ENCODE data around the gene SHQ1.
"Not testable (repeated sequence)": the region's sequence is repeated elsewhere in the genome, so short reads cannot be mapped to it uniquely, and the experiment has no call there.

The SHQ1 gene

GRCh38 chr3:72804361-72804760 is 43.9 kb downstream of the SHQ1 start:
- in situ Hi-C loops (cut with MboI; ENCODE audit: low sequenced_read_pairs) = no loop called here

- in situ Hi-C loops (cut with MboI; ENCODE audit: low sequenced_read_pairs) = no loop called here
These were observed 44.7 kb downstream of the SHQ1 start for GRCh38 chr3:72803573-72803972.

GRCh38 chr3:72802001-72802400 is 46.2 kb downstream of the SHQ1 start:
- in situ Hi-C loops (cut with MboI; ENCODE audit: low sequenced_read_pairs) = no loop called here

- in situ Hi-C loops (cut with MboI; ENCODE audit: low sequenced_read_pairs) = no loop called here
These were observed 47.4 kb downstream of the SHQ1 start for GRCh38 chr3:72800869-72801268.

GRCh38 chr3:72798552-72799195 is 49.6 kb downstream of the SHQ1 start:
- in situ Hi-C loops (cut with MboI; ENCODE audit: low sequenced_read_pairs) = no loop called here

GRCh38 chr3:72797773-72798543 is 50.3 kb downstream of the SHQ1 start:
- in situ Hi-C loops (cut with MboI; ENCODE audit: low sequenced_read_pairs) = no loop called here

GRCh38 chr3:72794079-72794478 is 54.2 kb downstream of the SHQ1 start:
- in situ Hi-C loops (cut with MboI; ENCODE audit: low sequenced_read_pairs) = no loop called here

DNA sequence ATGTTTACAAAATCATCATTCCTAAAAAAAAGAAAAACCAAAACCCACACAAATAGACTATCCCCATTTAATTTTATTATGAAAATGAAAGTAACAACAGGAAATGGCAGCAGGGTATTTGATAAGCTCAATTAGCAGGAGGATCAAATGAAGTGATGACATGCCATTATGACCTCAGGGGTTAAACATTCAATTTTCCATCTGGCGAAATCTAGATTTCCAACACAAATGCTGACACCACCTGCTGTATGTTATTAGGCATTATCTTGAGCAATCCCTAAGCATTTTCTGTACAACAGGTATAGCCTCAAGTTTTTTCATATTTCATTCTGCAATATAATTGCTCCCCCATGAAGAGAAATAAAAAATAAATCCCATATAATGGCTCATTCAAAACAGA is 57.1 kb downstream of the SHQ1 start:
- in situ Hi-C loops (cut with MboI; ENCODE audit: low sequenced_read_pairs) = no loop called here

- in situ Hi-C loops (cut with MboI; ENCODE audit: low sequenced_read_pairs) = no loop called here
These were observed 58.5 kb downstream of the SHQ1 start for GRCh38 chr3:72789786-72790185.

DNA sequence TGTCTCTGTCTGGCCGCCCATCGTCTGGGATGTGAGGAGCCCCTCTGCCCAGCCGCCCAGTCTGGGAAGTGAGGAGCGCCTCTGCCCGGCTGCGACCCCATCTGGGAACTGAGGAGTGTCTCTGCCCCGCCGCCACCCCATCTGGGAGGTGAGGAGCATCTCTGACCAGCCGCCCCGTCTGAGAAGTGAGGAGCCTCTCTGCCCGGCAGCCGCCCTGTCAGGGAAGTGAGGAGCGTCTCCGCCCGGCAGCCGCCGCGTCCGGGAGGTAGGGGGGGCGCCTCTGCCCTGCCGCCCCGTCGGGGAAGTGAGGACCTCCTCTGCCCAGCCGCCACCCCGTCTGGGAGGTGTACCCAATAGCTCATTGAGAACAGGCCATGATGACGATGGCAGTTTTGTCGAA is 60.0 kb downstream of the SHQ1 start:
- in situ Hi-C loops (cut with MboI; ENCODE audit: low sequenced_read_pairs) = not testable (repeated sequence)

DNA sequence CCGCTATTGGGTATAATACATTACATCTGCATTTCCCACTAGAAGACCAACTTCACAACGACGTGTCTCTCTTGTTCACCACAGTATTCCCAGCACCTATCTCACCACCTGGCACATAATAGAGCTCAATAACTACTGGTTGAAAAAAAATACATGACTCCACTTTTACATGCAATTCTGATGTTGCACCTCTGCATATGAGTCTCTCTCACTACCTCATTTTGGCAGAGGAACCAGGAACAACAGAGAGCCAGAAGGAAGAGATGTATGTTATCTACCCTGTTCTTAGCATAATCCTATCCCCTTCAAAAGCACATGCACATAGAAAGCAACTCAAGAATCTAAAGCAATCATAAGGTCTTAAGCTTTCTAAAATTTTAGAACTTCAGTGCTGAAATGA is 61.6 kb downstream of the SHQ1 start:
- in situ Hi-C loops (cut with MboI; ENCODE audit: low sequenced_read_pairs) = no loop called here

DNA sequence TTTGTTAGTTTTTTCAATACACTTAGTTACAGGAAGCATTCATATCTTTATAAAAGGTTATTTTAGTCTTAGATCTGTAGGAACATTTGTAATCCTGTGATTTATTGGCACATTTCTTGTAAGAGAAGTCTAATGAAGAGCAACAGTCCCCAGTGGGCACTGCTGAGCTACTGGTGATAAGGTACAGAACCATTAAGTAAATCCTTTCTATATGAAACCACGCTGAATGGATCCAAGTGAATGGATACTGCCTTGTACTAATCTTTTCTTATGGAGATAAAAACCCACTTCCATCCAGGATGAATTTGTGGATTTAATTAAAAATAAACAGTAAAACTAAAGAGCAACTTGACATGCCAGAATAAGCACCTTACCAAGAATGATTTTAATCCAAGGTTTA is 64.0 kb downstream of the SHQ1 start:
- in situ Hi-C loops (cut with MboI; ENCODE audit: low sequenced_read_pairs) = no loop called here

DNA sequence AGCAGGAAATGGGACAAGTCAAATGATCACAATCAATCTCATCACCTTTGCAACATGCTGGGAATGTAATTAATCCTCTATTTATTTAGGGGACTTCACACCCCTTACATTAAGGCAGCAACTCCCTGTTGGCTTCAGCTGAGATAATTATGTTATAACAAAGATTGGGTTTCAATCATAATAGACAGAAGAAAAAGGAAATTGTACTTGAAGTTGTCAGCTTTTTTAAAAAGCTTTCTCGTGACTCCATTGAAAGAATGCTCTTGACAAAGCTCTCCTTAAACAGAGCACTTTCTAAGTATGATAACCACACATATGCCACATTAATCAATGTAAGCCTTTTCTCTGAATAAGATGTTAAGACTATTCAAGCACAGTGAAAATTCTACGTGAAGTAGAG is 65.7 kb downstream of the SHQ1 start:
- in situ Hi-C loops (cut with MboI; ENCODE audit: low sequenced_read_pairs) = no loop called here

GRCh38 chr3:72769758-72770540 is 78.3 kb downstream of the SHQ1 start:
- in situ Hi-C loops (cut with MboI; ENCODE audit: low sequenced_read_pairs) = no loop called here

- in situ Hi-C loops (cut with MboI; ENCODE audit: low sequenced_read_pairs) = no loop called here
These were observed 79.3 kb downstream of the SHQ1 start for GRCh38 chr3:72768936-72769335.

DNA sequence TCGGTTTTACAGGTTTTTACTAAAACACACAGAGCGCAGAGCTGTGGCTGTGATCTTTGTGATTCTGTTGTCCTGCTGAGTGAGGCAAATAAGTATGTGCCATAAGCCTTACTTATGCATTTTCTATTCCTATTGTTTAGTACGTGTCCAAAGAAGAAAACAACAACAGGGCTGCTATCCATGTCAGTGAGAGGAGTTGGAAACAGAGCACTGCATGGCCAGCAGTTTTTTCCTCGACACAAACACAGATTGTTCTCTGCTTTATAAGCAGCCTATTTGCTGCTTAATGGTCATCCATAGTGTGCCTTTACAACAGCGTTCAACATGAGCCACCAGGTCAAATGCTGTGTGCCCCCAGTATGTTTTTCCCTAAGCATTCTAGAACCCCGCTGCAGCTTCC is 79.8 kb downstream of the SHQ1 start:
- in situ Hi-C loops (cut with MboI; ENCODE audit: low sequenced_read_pairs) = no loop called here

- in situ Hi-C loops (cut with MboI; ENCODE audit: low sequenced_read_pairs) = no loop called here
These were observed 80.2 kb downstream of the SHQ1 start for GRCh38 chr3:72768006-72768441.

- in situ Hi-C loops (cut with MboI; ENCODE audit: low sequenced_read_pairs) = no loop called here
These were observed 81.4 kb downstream of the SHQ1 start for GRCh38 chr3:72766866-72767265.

- in situ Hi-C loops (cut with MboI; ENCODE audit: low sequenced_read_pairs) = no loop called here
These were observed 84.3 kb downstream of the SHQ1 start for GRCh38 chr3:72763751-72764440.

- in situ Hi-C loops (cut with MboI; ENCODE audit: low sequenced_read_pairs) = no loop called here
These were observed 86.8 kb downstream of the SHQ1 start for GRCh38 chr3:72761410-72761809.

GRCh38 chr3:72760225-72760624 is 88.0 kb downstream of the SHQ1 start:
- in situ Hi-C loops (cut with MboI; ENCODE audit: low sequenced_read_pairs) = no loop called here
